HepG2 (cell line): ENCODE data around the gene DPM2. TPM values are rescaled to one million over a fixed set of nuclear protein-coding genes. Genes with fewer than 3 reads are reported as not detected.

Experiments
- ARID5B ChIP-seq: IDR thresholded peaks from 2 replicates; pipeline ENCODE4 v1.4.0; 2020; ENCODE audit warnings: mild to moderate bottlenecking, missing genetic modification reagents
- FOXK2 ChIP-seq: fragments of 450-650 bp; IDR thresholded peaks from 2 replicates; pipeline ENCODE4 v1.6.1; 2016
- STAT5B ChIP-seq: sonication (generic); formaldehyde crosslinking; IDR thresholded peaks from 2 replicates; pipeline ENCODE4 v1.4.0; 2020; ENCODE audit warnings: missing genetic modification reagents
- ZBTB40 ChIP-seq, 2 experiments: fragments of 450-650 bp in 1 of 2; sonication (generic) in 1 of 2; formaldehyde crosslinking in 1 of 2; IDR thresholded peaks; 2 replicates each; pipeline versions ENCODE4 v1.6.1 to v1.8.0; 2016 to 2022; ENCODE audit warnings: antibody characterized with exemption in 1 of 2, mild to moderate bottlenecking in 1 of 2, missing genetic modification reagents in 1 of 2
- ZMAT5 ChIP-seq: sonication (generic); formaldehyde crosslinking; IDR thresholded peaks from 2 replicates; pipeline ENCODE4 v1.5.0; 2020; ENCODE audit warnings: mild to moderate bottlenecking, low read depth, missing genetic modification reagents, borderline replicate concordance
- ZNF329 ChIP-seq: sonication (generic); formaldehyde crosslinking; IDR thresholded peaks from 2 replicates; pipeline ENCODE4 v1.9.0; 2021; ENCODE audit warnings: low read depth, mild to moderate bottlenecking, missing genetic modification reagents
- ZNF777 ChIP-seq: sonication (generic); formaldehyde crosslinking; IDR thresholded peaks from 2 replicates; pipeline ENCODE4 v1.4.0; 2020; ENCODE audit warnings: missing genetic modification reagents
- ZSCAN29 ChIP-seq: sonication (generic); formaldehyde crosslinking; conservative IDR thresholded peaks from 2 replicates; pipeline ENCODE4 v1.4.0; 2020; ENCODE audit warnings: mild to moderate bottlenecking, missing genetic modification reagents
- polyA plus RNA-seq, 8 experiments: library from polyadenylated mRNA; depleted of rRNA in 3 of 8; stranded (reverse) in 7 of 8; unstranded in 1 of 8; fragments of >200 nt; fragmentation: Illumina TruSeq in 4 of 8; extraction: Trizol in 4 of 8; gene quantifications; 2 replicates each; pipeline versions ENCODE4 v1.2.1 to v1.2.3, GENCODE V29; 2011 to 2016; ENCODE audit warnings: low read depth in 4 of 8, missing spikeins in 1 of 8, mixed read lengths in 1 of 8; ENCODE audit not compliant: insufficient read depth in 1 of 8
- total RNA-seq, 5 experiments: library from RNA; depleted of rRNA; stranded (reverse); fragments of >200 nt; fragmentation: Illumina TruSeq; extraction: Trizol; gene quantifications; 2 replicates each; pipeline ENCODE4 v1.2.3, GENCODE V29; 2016; ENCODE audit warnings: low read depth in 1 of 5

The DPM2 gene
- total and polyA plus RNA-seq, 2 of the 13 experiments (the other 11 are each of a cell fraction or from before 2014, with no cell fraction given): 24.8 to 35.3 TPM

- TF ChIP-seq ZBTB40 (IDR thresholded peaks at IDR 0.05): no peak
- no peak for TF ChIP-seq ZBTB40 (CRISPR knock-in tag; IDR thresholded peaks at IDR 0.05)
- no peak for TF ChIP-seq ARID5B (CRISPR knock-in tag)
- TF ChIP-seq ZNF777 (CRISPR knock-in tag): no peak
- no peak for TF ChIP-seq STAT5B
- TF ChIP-seq ZMAT5 (CRISPR knock-in tag): no peak
- no peak for TF ChIP-seq FOXK2
- TF ChIP-seq ZSCAN29: no peak
- TF ChIP-seq ZNF329 (CRISPR knock-in tag): no peak
Measured at GRCh38 chr9:127917603-127918002, 20.1 kb downstream of the DPM2 start (continued).
